ENCODE results near the gene GRID1. TPM values are rescaled to one million over a fixed set of nuclear protein-coding genes. Genes with fewer than 3 reads are reported as not detected.
A peak's percentile ranks its signal among the peaks of the same experiment; 100 is the strongest.

Gene GRID1
- total RNA-seq, 1 experiment from 2014 or later, result 5.6 TPM

DNA sequence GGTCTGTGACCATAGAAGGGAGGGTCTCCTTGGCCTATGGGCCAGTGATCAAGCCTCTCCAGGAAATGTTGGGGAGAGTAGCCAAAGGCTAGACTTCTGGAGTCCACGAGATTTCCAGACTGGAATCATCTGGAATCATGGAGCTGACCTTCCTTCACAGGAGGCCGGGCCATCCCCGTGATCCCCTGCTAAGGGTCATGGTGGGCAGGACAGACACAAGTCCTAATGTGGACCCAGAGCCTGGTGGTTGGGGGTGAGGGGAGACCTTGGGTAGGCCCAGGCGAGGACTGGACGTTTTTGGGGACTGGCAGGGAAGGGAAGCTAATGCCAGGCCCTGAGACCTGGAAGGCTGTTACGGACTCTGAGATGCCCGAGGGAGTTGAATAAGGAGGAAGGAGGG is 9.8 kb upstream of the GRID1 start:
- RAD21 ChIA-PET (ENCODE audit: low non-redundant PET in 1 of 2, low total read pairs in 2 of 2, uncharacterized antibody in 2 of 2, unreplicated experiment in 2 of 2), result no interaction called here
- intact Hi-C loops (cut with micrococcal nuclease), result loop anchor here (5.0 to 10.0 kb wide), 5 partner anchors 199 to 1764 kb away; no protein-coding TSS in a partner anchor
- TF ChIP-seq, protein P1, sequence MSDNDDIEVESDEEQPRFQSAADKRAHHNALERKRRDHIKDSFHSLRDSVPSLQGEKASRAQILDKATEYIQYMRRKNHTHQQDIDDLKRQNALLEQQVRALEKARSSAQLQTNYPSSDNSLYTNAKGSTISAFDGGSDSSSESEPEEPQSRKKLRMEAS (IDR thresholded peaks at IDR 0.05), result no peak
- TF ChIP-seq EGR1 (IDR thresholded peaks at IDR 0.05; ENCODE audit: low read depth), result no peak
- TF ChIP-seq JUND (IDR thresholded peaks at IDR 0.05), result no peak
- TF ChIP-seq SRF (IDR thresholded peaks at IDR 0.05; ENCODE audit: low read depth), result no peak
- TF ChIP-seq, protein P2, sequence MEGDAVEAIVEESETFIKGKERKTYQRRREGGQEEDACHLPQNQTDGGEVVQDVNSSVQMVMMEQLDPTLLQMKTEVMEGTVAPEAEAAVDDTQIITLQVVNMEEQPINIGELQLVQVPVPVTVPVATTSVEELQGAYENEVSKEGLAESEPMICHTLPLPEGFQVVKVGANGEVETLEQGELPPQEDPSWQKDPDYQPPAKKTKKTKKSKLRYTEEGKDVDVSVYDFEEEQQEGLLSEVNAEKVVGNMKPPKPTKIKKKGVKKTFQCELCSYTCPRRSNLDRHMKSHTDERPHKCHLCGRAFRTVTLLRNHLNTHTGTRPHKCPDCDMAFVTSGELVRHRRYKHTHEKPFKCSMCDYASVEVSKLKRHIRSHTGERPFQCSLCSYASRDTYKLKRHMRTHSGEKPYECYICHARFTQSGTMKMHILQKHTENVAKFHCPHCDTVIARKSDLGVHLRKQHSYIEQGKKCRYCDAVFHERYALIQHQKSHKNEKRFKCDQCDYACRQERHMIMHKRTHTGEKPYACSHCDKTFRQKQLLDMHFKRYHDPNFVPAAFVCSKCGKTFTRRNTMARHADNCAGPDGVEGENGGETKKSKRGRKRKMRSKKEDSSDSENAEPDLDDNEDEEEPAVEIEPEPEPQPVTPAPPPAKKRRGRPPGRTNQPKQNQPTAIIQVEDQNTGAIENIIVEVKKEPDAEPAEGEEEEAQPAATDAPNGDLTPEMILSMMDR (IDR thresholded peaks at IDR 0.05 in 2 of 3, conservative IDR thresholded peaks at IDR 0.05 in 1 of 3; ENCODE audit: borderline replicate concordance in 1 of 3, insufficient read depth in 1 of 3, low read depth in 2 of 3, low read length in 2 of 3), result no peak
- TF ChIP-seq ZNF274 (IDR thresholded peaks at IDR 0.05; ENCODE audit: low read depth, low read length), result no peak
- no peak for TF ChIP-seq POLR2AphosphoS5 (IDR thresholded peaks at IDR 0.05; ENCODE audit: low read depth, low read length)
- Histone ChIP-seq H3K4me2 (ENCODE audit: low read length) (no peak overlapping the region), H3K79me2 (ENCODE audit: insufficient read depth, low read length) (no peaks in the 10 kb centered on the region), H3K36me3 (ENCODE audit: control insufficient read depth in 1 of 2, insufficient read depth in 2 of 2, low read length in 2 of 2) (no peaks in the 10 kb centered on the region), H2AFZ (ENCODE audit: low read depth, low read length, poor library complexity, severe bottlenecking) (peak overlapping the region; percentile 85), H3K4me1 (ENCODE audit: control insufficient read depth in 1 of 2, insufficient read depth in 2 of 2, low read length in 2 of 2) (peaks cover 0 to 9% of the 10 kb centered on the region in 2 experiments; a peak in 2 of 4 replicates), H3K27me3 (ENCODE audit: insufficient read depth, low read length) (no peaks in the 10 kb centered on the region), H3K9ac (ENCODE audit: low read length) (no peak overlapping the region), H3K27ac (ENCODE audit: low read depth, low read length) (no peak overlapping the region), H3K4me3 (replicated peaks in 1 of 2; ENCODE audit: low read depth in 1 of 2, low read length in 2 of 2) (no peak overlapping the region), H4K20me1 (ENCODE audit: insufficient read depth) (no peaks in the 10 kb centered on the region), H3K9me2 (ENCODE audit: insufficient read depth) (no peaks in the 10 kb centered on the region), H3K9me3 (ENCODE audit: control insufficient read depth in 1 of 2, insufficient read depth in 1 of 2, low read depth in 1 of 2, low read length in 2 of 2) (no peaks in the 10 kb centered on the region)
- ATAC-seq (no peak), DNase-seq (ENCODE audit: low read depth, low spot score) (no peak)
- no TSS peak for BruUV-seq (replicated peaks)
- POLR2A ChIA-PET, result no interaction called here
- CTCF ChIA-PET, result no interaction called here

- Histone ChIP-seq H2AFZ (ENCODE audit: low read depth, low read length, poor library complexity, severe bottlenecking) (no peak overlapping the region), H3K9me3 (ENCODE audit: control insufficient read depth in 1 of 2, insufficient read depth in 1 of 2, low read depth in 1 of 2, low read length in 2 of 2) (no peaks in the 10 kb centered on the region), H3K9ac (ENCODE audit: low read length) (no peak overlapping the region), H3K27me3 (ENCODE audit: insufficient read depth, low read length) (no peaks in the 10 kb centered on the region), H3K27ac (ENCODE audit: low read depth, low read length) (no peak overlapping the region), H3K9me2 (ENCODE audit: insufficient read depth) (no peaks in the 10 kb centered on the region), H3K4me1 (ENCODE audit: control insufficient read depth in 1 of 2, insufficient read depth in 2 of 2, low read length in 2 of 2) (peaks cover 0 to 9% of the 10 kb centered on the region in 2 experiments; a peak in 2 of 4 replicates), H3K79me2 (ENCODE audit: insufficient read depth, low read length) (no peaks in the 10 kb centered on the region), H4K20me1 (ENCODE audit: insufficient read depth) (no peaks in the 10 kb centered on the region), H3K4me2 (ENCODE audit: low read length) (no peak overlapping the region), H3K36me3 (ENCODE audit: control insufficient read depth in 1 of 2, insufficient read depth in 2 of 2, low read length in 2 of 2) (no peaks in the 10 kb centered on the region), H3K4me3 (replicated peaks in 1 of 2; ENCODE audit: low read depth in 1 of 2, low read length in 2 of 2) (no peak overlapping the region)
- RAD21 ChIA-PET (ENCODE audit: low non-redundant PET in 1 of 2, low total read pairs in 2 of 2, uncharacterized antibody in 2 of 2, unreplicated experiment in 2 of 2), result no interaction called here
- CTCF ChIA-PET, result no interaction called here
- POLR2A ChIA-PET, result no interaction called here
- intact Hi-C loops (cut with micrococcal nuclease), result loop anchor here (2.0 to 10.0 kb wide), 6 partner anchors 112 to 1763 kb away; no protein-coding TSS in a partner anchor
- BruUV-seq (replicated peaks), result no TSS peak
- DNase-seq (ENCODE audit: low read depth, low spot score) (no peak), ATAC-seq (no peak)
- no peak for TF ChIP-seq EZH2 (IDR thresholded peaks at IDR 0.05)
- TF ChIP-seq, protein P3, sequence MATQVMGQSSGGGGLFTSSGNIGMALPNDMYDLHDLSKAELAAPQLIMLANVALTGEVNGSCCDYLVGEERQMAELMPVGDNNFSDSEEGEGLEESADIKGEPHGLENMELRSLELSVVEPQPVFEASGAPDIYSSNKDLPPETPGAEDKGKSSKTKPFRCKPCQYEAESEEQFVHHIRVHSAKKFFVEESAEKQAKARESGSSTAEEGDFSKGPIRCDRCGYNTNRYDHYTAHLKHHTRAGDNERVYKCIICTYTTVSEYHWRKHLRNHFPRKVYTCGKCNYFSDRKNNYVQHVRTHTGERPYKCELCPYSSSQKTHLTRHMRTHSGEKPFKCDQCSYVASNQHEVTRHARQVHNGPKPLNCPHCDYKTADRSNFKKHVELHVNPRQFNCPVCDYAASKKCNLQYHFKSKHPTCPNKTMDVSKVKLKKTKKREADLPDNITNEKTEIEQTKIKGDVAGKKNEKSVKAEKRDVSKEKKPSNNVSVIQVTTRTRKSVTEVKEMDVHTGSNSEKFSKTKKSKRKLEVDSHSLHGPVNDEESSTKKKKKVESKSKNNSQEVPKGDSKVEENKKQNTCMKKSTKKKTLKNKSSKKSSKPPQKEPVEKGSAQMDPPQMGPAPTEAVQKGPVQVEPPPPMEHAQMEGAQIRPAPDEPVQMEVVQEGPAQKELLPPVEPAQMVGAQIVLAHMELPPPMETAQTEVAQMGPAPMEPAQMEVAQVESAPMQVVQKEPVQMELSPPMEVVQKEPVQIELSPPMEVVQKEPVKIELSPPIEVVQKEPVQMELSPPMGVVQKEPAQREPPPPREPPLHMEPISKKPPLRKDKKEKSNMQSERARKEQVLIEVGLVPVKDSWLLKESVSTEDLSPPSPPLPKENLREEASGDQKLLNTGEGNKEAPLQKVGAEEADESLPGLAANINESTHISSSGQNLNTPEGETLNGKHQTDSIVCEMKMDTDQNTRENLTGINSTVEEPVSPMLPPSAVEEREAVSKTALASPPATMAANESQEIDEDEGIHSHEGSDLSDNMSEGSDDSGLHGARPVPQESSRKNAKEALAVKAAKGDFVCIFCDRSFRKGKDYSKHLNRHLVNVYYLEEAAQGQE (IDR thresholded peaks at IDR 0.05; ENCODE audit: low read depth), result no peak
- TF ChIP-seq, protein P1 (IDR thresholded peaks at IDR 0.05), result no peak
- TF ChIP-seq POLR2A (IDR thresholded peaks at IDR 0.05; ENCODE audit: borderline replicate concordance, extremely low read depth, insufficient read depth, insufficient read length), result no peak
- TF ChIP-seq, protein P2 (IDR thresholded peaks at IDR 0.05 in 2 of 3, conservative IDR thresholded peaks at IDR 0.05 in 1 of 3; ENCODE audit: borderline replicate concordance in 1 of 3, insufficient read depth in 1 of 3, low read depth in 2 of 3, low read length in 2 of 3), result no peak
- TF ChIP-seq SP1 (IDR thresholded peaks at IDR 0.05; ENCODE audit: low read depth), result no peak
- no peak for TF ChIP-seq ZNF274 (IDR thresholded peaks at IDR 0.05; ENCODE audit: low read depth, low read length)
- TF ChIP-seq ELF1 (IDR thresholded peaks at IDR 0.05; ENCODE audit: borderline replicate concordance, low read depth), result no peak
Measured at GRCh38 chr10:86375204-86375603, 8.6 kb upstream of the GRID1 start.

Data from HCT116 (cell line).